ENCODE measurements around the gene RPLP2. TPM values are rescaled to one million over a fixed set of nuclear protein-coding genes. Genes with fewer than 3 reads are reported as not detected.

Gene RPLP2
- total RNA-seq, 3 donors from 2014 or later (not counting 1 experiment from before 2014, with no cell fraction given) = 1,482 to 1,846 (median 1,534) TPM

DNA sequence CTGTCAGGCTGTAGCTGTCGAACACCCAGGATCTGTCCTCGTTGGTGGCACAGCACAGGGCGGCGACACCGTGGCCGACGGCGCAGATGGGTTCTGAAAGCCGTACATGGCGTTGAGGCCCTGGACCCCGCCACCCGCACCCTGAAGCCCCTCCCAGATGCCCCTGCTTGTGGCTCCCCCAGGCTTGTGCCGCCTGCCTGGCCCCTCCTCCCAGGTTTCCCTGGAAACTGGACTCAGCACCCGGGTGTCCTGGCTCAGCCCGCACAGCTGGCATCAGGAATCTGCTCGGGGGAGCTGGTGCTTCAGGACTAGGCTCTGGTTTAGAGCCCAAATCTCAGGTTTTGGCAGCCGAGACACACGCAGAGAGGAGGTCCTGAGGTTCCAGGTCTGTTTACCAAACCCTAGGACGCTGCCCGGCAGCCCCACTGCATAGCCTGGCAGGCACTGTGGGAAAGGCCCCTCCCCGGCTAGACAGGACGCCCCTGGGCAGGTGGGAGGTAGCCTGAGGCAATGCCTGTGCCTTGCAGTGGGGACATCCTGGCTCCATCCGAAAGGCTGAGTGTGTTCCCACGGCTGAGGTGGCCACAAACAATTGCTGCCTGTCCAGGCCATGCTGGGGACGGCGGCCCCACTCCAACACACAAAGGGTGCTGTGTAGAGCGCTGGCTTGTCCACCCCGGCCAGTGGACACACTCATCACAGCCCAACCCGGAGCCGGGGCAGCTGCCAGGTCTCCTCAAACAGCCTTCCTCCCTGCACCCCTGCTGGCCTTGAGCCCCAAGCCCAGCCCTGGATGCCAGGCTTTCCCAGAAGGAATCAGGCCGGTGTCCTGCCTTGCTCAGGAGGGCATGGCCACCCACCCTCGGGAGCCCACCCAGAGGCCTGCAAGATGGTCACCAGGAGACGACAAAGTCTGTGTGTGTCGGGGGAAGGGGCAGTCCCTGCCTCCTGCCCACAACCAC is 37.1 kb upstream of the RPLP2 start:
- H3K9me3 Mint-ChIP-seq = no peaks in the 10 kb centered on the region
- peaks cover 0 to 13% of the 10 kb centered on the region in 2 donors for H3K4me1 Mint-ChIP-seq
- intact Hi-C loops (cut with micrococcal nuclease) = no loop called here
- H3K27ac ChIP-seq (ENCODE audit: low read length) = no peak overlapping the region
- H3K9me3 ChIP-seq (ENCODE audit: control insufficient read depth, insufficient read depth, low read length) = no peaks in the 10 kb centered on the region
- H3K4me3 Mint-ChIP-seq = no peak overlapping the region
- no peaks in the 10 kb centered on the region for H3K27me3 ChIP-seq (ENCODE audit: control insufficient read depth, insufficient read depth, low read length)
- peaks cover 18% of the 10 kb centered on the region for H3K4me1 ChIP-seq (ENCODE audit: control insufficient read depth, insufficient read depth, low read length)
- H3K4me3 ChIP-seq (ENCODE audit: low read length) = no peak overlapping the region
- DNase-seq (no peak), ATAC-seq (no peak)
- no peaks in the 10 kb centered on the region for H3K36me3 Mint-ChIP-seq
- WGBS (ENCODE audit: insufficient coverage) = 96% methylated on average over 34 of the region's 34 CpGs
- peaks cover 11% of the 10 kb centered on the region for H3K36me3 ChIP-seq (ENCODE audit: control insufficient read depth, insufficient read depth, low read length)
- no peaks in the 10 kb centered on the region for H3K27me3 Mint-ChIP-seq (ENCODE audit: low read depth in 2 of 2)
- no peak overlapping the region for H3K27ac Mint-ChIP-seq
- TF ChIP-seq CTCF (IDR thresholded peaks at IDR 0.05) = no peak

DNA sequence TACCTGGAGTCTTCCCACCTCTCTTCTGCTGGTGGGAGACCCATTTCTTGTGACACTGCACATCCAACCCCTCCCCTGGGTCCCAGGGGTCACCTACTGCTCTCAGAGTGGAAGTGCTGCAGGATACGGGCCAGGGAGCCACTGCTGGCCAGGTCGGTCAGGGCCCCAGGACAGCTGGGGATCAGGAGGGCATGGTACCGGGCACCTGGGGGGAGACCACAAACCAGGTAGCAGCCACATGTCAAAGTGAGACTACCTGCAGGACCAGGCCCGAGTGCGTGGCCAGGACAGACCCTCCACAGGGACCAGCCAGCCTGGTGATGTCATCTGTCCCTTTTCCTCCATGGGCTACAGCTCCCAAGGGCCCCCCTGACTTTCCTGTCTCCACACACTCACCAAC is 36.3 kb upstream of the RPLP2 start:
- 98% methylated on average over 5 of the region's 5 CpGs for WGBS (ENCODE audit: insufficient coverage)
- H3K36me3 Mint-ChIP-seq = no peaks in the 10 kb centered on the region
- Histone ChIP-seq H3K4me1 (ENCODE audit: control insufficient read depth, insufficient read depth, low read length) (peaks cover 25% of the 10 kb centered on the region), H3K9me3 (ENCODE audit: control insufficient read depth, insufficient read depth, low read length) (no peaks in the 10 kb centered on the region), H3K27ac (ENCODE audit: low read length) (no peak overlapping the region), H3K36me3 (ENCODE audit: control insufficient read depth, insufficient read depth, low read length) (peaks cover 11% of the 10 kb centered on the region), H3K4me3 (ENCODE audit: low read length) (no peak overlapping the region), H3K27me3 (ENCODE audit: control insufficient read depth, insufficient read depth, low read length) (no peaks in the 10 kb centered on the region)
- H3K4me3 Mint-ChIP-seq = no peak overlapping the region
- TF ChIP-seq CTCF (IDR thresholded peaks at IDR 0.05) = no peak
- DNase-seq (no peak), ATAC-seq (no peak)
- no peaks in the 10 kb centered on the region for H3K27me3 Mint-ChIP-seq (ENCODE audit: low read depth in 2 of 2)
- no peak overlapping the region for H3K27ac Mint-ChIP-seq
- intact Hi-C loops (cut with micrococcal nuclease) = no loop called here
- peaks cover 0 to 13% of the 10 kb centered on the region in 2 donors for H3K4me1 Mint-ChIP-seq
- no peaks in the 10 kb centered on the region for H3K9me3 Mint-ChIP-seq

DNA sequence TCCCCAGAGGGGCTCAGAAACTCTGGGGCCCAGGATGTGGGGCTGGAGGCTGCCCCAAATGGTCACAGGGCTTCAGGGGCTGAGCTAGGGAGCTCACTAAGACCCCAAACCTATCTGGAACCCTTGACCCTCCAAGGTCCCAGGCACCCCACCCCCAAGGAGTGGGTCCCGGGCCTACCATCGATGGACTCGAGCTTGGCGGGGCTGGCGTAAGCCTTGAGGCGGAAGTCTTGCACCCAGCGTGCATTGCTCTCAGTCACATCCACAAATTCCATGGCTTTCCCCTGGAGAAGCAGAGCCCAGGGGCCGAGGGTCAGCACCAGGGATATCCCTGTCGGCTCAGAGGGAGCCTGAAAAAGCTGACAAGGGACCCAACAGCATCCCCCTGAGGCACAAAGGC is 35.9 kb upstream of the RPLP2 start:
- Histone ChIP-seq H3K4me3 (ENCODE audit: low read length) (no peak overlapping the region), H3K27me3 (ENCODE audit: control insufficient read depth, insufficient read depth, low read length) (no peaks in the 10 kb centered on the region), H3K36me3 (ENCODE audit: control insufficient read depth, insufficient read depth, low read length) (peaks cover 11% of the 10 kb centered on the region), H3K27ac (ENCODE audit: low read length) (no peak overlapping the region), H3K4me1 (ENCODE audit: control insufficient read depth, insufficient read depth, low read length) (peaks cover 28% of the 10 kb centered on the region), H3K9me3 (ENCODE audit: control insufficient read depth, insufficient read depth, low read length) (no peaks in the 10 kb centered on the region)
- WGBS (ENCODE audit: insufficient coverage) = 95% methylated on average over 9 of the region's 9 CpGs
- peaks cover 0 to 13% of the 10 kb centered on the region in 2 donors for H3K4me1 Mint-ChIP-seq
- no peak overlapping the region for H3K4me3 Mint-ChIP-seq
- no peaks in the 10 kb centered on the region for H3K36me3 Mint-ChIP-seq
- no peak overlapping the region for H3K27ac Mint-ChIP-seq
- ATAC-seq (no peak), DNase-seq (no peak)
- TF ChIP-seq CTCF (IDR thresholded peaks at IDR 0.05) = no peak
- H3K27me3 Mint-ChIP-seq (ENCODE audit: low read depth in 2 of 2) = no peaks in the 10 kb centered on the region
- no peaks in the 10 kb centered on the region for H3K9me3 Mint-ChIP-seq
- intact Hi-C loops (cut with micrococcal nuclease) = no loop called here
